Measurements from ENCODE around the gene TACC2. TPM values are rescaled to one million over a fixed set of nuclear protein-coding genes. Genes with fewer than 3 reads are reported as not detected.

Gene TACC2
- total RNA-seq, 4 donors from 2014 or later: 11.5 to 73.0 (median 14.5) TPM

- no peaks in the 10 kb centered on the region for H3K9me3 ChIP-seq
- H3K27ac ChIP-seq: peak overlapping the region; percentile 90 to 96
- H3K4me3 ChIP-seq: peak overlapping the region; percentile 39 to 88
- TF ChIP-seq POLR2A (IDR thresholded peaks at IDR 0.05): no peak
- TF ChIP-seq CTCF (IDR thresholded peaks at IDR 0.05): no peak
- no peak for DNase-seq
- no peaks in the 10 kb centered on the region for H3K36me3 ChIP-seq
- intact Hi-C loops (cut with DNase I; ENCODE audit: low total_unique reads): no loop called here
- no peaks in the 10 kb centered on the region for H3K27me3 ChIP-seq
- no peaks in the 10 kb centered on the region for H3K4me1 ChIP-seq
Measured at GRCh38 chr10:121974019-121974534, 14.9 kb upstream of the TACC2 start.

- peak; percentile 68 to 74 for DNase-seq
- TF ChIP-seq POLR2A (IDR thresholded peaks at IDR 0.05): peak; percentile 21 to 46
- peak; percentile 57 to 88 (median 74) for TF ChIP-seq CTCF (IDR thresholded peaks at IDR 0.05)
- peak within 1 kb of the TSS; percentile 39 to 88 for H3K4me3 ChIP-seq
- H3K4me1 ChIP-seq: no peaks in the 10 kb centered on the region
- peak within 1 kb of the TSS; percentile 90 to 96 for H3K27ac ChIP-seq
- H3K27me3 ChIP-seq: no peaks in the 10 kb centered on the region
- H3K9me3 ChIP-seq: no peaks in the 10 kb centered on the region
- intact Hi-C loops (cut with DNase I; ENCODE audit: low total_unique reads): no loop called here
- H3K36me3 ChIP-seq: no peaks in the 10 kb centered on the region
Measured at GRCh38 chr10:121974535-121975294, 14.2 kb upstream of the TACC2 start, which contains the start of gene NSMCE4A. Gene NSMCE4A (minus strand): TSS chr10:121975217. CDS start chr10:121975165, 52 bp downstream.

GRCh38 chr10:121975295-121976086 lies 13.5 kb upstream of the TACC2 start:
- no peaks in the 10 kb centered on the region for H3K4me1 ChIP-seq

DNA sequence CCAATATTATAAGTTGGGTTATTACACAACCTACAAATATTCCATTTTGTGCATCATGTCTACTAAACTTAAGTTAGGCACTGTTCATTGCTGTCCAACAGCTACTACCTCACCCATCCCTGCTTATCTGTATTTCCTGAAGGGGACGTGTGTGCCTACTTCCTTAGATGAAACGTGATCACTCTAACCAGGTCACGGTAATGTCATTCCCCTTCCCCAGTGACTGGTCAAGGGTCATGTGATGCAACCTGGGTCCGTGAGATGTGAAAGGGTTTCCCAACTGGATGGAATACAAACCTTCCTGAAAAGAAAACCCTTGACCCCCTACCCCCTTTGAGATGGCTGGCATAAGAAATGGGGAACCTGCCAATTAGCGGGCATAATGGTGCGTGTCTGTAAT lies 12.4 kb upstream of the TACC2 start:
- TF ChIP-seq CTCF (IDR thresholded peaks at IDR 0.05) (no peak), POLR2A (IDR thresholded peaks at IDR 0.05) (no peak)
- DNase-seq: no peak
- Histone ChIP-seq H3K36me3 (no peaks in the 10 kb centered on the region), H3K27ac (no peak overlapping the region), H3K4me3 (no peak overlapping the region), H3K9me3 (no peaks in the 10 kb centered on the region), H3K4me1 (no peaks in the 10 kb centered on the region), H3K27me3 (no peaks in the 10 kb centered on the region)
- intact Hi-C loops (cut with DNase I; ENCODE audit: low total_unique reads): no loop called here

More at GRCh38 chr10:121975295-121976086, 13.5 kb upstream of the TACC2 start:
- H3K27ac ChIP-seq: peak overlapping the region; percentile 90 to 96
- DNase-seq: no peak
- no peaks in the 10 kb centered on the region for H3K36me3 ChIP-seq
- TF ChIP-seq CTCF (IDR thresholded peaks at IDR 0.05) (no peak), POLR2A (IDR thresholded peaks at IDR 0.05) (no peak)
- intact Hi-C loops (cut with DNase I; ENCODE audit: low total_unique reads): no loop called here
- H3K27me3 ChIP-seq: no peaks in the 10 kb centered on the region
- H3K9me3 ChIP-seq: no peaks in the 10 kb centered on the region
- H3K4me3 ChIP-seq: peak overlapping the region; percentile 39 to 88
